HG02840 (cell line): Measurements from ENCODE around the gene GRK4.
"Not testable (repeated sequence)": the region's sequence is repeated elsewhere in the genome, so short reads cannot be mapped to it uniquely, and the experiment has no call there.

Source experiments
- ATAC-seq: cut with Tn5 transposase; IDR thresholded peaks from one replicate; pipeline ENCODE4 v1.9.1; 2021; ENCODE audit warnings: mild to moderate bottlenecking, moderate library complexity, moderate number of reproducible peaks; ENCODE audit not compliant: unreplicated experiment, low FRiP score

Gene GRK4

DNA sequence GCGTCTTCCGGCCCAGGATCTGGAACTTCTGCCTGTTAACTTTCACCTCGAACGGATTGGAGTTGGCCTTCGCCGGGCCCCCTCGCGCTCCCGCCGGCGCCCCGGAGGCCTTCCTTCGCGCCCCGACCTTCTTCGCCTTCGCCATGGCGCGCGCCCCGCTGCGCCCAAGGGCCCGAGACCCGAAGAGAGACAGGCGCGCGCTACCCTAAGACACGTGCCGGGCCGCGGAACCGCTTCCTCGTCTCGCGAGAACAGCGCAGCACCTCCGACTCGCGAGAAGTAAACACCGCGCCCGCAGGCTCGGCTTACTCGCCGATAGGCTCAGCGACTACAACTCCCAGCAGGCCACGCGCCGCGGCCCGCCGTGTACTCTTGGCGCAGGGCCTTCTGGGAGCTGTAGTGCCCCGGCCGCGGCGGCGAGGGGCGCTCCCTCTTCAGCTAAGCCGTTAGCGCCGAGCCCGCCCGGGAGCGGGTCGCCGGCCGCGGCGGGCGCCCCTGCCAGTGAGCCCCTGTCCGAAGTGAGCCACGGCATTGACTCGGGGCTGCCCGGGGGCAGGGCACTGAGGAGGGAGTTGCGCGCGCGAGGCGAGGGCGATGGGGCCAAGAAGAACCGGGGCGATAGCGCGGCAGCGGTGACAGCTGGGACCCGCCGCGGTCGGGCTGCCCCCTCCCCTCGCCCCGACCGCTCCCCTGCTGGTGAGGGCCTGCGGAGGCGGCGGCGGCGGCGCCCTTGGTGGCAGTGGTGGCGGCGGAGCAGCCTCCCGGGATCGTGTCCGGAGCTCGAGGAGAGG lies at the start of gene GRK4, which contains the start of gene NOP14:
GRK4 (plus strand) TSS at position 397 of the 791 bp plus-strand sequence. CDS start 500 bp downstream, outside the sequence.
NOP14 (minus strand) TSS at position 232 of the 791 bp plus-strand sequence; CDS start at position 145, 87 bp downstream.
- peak; percentile 92 for ATAC-seq

DNA sequence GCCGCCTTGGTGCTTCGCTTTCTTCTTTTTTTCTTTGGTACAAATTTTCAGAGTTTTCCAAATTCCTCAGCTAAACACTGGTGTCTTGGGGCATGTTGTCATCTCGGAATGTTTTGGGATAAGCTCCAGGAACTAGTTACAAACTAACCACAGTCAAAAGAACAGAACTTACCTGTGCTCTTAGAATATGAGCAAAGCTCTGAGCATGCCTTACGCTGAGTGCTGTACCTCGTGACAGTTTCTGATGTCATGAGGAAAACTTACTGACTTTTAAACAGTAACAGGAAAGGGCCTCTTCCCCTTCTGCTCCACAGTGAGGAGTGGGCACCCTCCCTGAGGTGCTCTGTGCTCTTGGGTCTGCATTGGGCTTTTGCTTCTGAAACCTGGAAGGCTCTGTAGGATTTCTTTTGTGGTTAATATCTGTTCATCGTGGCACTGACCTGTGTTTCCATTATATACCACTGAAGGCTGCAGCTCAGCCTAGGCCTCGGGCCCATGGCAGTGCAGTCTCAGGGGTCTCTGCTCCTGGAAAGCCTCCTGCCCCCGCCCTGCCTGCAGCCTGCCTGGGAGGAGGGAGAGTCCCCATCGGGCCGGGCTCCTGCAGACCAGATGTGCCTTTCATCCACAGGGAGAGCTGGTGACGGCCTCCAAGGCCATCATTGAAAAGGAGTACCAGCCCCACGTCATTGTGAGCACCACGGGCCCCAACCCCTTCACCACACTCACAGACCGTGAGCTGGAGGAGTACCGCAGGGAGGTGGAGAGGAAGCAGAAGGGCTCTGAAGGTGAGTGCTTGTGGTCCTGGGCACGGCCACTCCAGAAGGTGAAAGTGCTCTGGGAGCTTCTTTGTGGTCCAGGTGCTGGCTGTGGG lies 48.9 kb upstream of the GRK4 start:
- no peak for ATAC-seq

GRCh38 chr4:2915789-2916188 lies 47.6 kb upstream of the GRK4 start:
- ATAC-seq: no peak

- not testable (repeated sequence) for ATAC-seq
These were observed 46.7 kb upstream of the GRK4 start for GRCh38 chr4:2916696-2917095.

DNA sequence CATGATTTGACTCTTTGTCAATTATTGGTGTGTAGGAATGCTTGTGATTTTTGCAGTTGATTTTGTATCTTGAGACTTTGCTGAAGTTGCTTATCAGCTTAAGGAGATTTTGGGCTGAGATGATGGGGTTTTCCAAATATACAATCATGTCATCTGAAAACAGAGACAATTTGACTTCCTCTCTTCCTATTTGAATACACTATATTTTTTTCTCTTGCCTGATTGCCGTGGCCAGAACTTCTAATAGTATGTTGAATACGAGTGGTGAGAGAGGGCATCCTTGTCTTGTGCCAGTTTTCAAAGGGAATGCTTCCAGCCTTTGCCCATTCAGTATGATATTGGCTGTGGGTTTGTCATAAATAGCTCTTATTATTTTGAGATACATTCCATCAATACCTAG lies 45.1 kb upstream of the GRK4 start:
- not testable (repeated sequence) for ATAC-seq

- not testable (repeated sequence) for ATAC-seq
These were observed 44.7 kb upstream of the GRK4 start for GRCh38 chr4:2918714-2919113.

GRCh38 chr4:2922453-2923101 lies 40.8 kb upstream of the GRK4 start:
- ATAC-seq: not testable (repeated sequence)

GRCh38 chr4:2923141-2923551 lies 40.2 kb upstream of the GRK4 start:
- no peak for ATAC-seq

DNA sequence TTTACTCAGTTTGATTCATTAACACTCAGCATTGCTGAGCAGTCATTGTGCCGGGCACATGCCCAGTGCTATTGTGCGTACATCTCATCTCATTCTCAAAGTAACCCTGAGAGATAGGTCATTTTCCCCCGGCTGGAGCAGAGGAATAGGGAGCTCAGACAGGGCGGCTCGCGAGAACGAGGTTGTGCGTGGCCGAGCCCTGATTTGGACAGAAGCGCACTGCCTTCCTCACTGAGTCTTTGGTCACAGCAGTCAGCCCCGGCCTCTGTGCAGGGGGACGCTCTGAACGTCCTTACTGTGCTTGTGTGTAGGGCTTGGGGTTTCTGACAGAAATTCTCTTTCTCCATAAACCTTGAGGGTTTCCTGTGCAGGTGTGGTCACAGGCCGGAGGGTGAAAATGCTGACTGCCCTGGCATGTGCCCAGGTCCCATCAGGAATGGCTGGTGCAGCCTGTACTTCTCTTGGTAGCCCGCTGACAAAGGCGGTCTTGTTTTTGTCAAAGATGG lies 39.6 kb upstream of the GRK4 start:
- ATAC-seq: no peak

GRCh38 chr4:2924286-2924685 lies 39.1 kb upstream of the GRK4 start:
- no peak for ATAC-seq

- ATAC-seq: no peak
These were observed 38.5 kb upstream of the GRK4 start for GRCh38 chr4:2924765-2925301.

DNA sequence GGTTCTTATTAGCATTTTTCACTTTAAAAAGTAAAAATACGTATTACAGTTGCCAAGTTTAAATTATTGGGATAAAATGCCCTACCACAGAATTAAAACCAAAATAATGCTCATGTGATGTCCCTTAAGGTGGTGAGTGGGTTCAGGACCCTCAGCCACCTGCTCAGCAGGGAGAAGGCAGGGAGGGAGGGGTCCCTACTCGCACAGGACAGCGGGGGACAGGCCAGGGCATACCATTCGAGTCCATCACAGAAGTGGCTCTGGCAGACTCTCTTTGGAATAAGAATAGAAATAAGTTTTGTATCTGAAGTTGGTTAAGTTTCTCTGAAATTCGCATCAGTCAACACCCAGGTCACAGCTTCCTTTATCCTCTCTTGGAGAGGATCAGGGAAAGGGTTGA lies 37.9 kb upstream of the GRK4 start:
- no peak for ATAC-seq

DNA sequence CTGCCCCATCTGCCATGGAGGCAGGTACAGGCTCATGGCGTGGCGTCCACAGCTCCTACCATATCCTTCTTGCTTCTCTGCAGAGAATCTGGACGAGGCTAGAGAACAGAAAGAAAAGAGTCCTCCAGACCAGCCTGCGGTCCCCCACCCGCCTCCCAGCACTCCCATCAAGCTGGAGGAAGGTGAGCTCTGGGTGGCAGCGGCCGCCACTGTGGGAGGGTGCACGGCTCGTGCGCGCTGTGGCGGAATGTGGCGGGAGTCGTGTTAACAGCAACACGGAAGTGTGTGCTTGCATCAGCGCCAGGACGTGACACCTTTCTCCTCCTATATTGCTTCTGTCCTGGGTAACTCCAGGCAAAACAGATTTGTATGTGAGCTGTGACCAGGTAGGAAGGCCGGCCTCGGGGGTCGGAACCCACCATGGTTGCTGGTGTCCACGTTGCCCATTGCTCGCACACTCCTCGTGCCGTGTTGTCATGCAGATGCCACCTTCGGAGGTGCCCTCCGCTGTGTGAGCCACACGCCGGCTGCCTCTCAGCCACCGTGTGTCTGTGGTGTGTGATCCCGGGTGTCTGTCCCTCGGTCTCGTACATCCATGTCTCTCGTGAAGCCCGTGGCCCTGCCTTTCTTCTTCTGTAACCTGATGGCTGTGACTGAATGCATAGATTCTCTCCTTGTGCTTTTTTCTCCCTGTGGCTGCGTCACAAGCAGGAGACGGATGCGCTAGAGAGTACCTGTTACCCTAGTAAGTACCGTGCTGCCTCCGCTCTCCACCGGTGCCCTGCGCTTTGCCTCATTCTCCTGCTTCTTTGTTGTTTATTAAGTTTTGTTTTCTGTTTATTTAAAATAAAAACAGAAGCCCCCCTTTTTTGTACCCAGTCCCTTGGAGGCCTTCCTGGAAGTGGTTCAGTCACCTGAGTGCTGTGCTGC lies 37.2 kb upstream of the GRK4 start:
- no peak for ATAC-seq

DNA sequence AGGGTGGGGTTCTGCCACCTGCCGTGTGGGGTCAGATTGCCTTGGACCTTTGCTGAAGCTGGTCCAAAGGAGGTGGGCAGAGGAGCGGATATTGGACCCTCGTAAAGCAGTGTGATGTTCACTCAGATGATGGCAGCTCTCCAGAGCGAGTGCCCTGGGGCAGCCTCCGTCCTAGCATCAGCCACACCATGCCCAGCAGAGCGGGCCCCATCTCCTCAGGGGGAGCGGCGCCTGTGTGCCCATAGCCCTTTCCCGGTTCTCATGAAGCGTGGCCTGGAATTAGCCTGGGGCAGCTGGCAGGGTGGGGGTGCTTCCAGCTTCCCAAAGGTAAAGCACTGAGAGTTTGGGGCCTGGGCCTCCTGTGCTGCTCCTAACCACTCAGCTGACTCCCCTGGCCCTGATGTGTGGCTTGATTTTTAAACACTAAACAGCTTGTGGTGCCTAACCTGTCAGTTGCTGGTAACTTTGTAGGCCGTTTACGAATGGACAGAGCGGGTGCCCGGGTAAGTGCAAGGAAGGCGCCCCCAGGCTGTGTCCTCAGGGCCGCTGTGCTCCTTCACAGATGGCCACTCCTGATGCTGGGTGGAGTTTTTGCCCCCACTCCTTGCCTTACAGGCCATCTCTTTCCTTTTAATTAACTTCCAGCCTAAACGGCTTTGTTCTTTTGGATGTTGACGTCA lies 36.2 kb upstream of the GRK4 start:
- no peak for ATAC-seq

- ATAC-seq: no peak
These were observed 35.7 kb upstream of the GRK4 start for GRCh38 chr4:2927696-2928075.

DNA sequence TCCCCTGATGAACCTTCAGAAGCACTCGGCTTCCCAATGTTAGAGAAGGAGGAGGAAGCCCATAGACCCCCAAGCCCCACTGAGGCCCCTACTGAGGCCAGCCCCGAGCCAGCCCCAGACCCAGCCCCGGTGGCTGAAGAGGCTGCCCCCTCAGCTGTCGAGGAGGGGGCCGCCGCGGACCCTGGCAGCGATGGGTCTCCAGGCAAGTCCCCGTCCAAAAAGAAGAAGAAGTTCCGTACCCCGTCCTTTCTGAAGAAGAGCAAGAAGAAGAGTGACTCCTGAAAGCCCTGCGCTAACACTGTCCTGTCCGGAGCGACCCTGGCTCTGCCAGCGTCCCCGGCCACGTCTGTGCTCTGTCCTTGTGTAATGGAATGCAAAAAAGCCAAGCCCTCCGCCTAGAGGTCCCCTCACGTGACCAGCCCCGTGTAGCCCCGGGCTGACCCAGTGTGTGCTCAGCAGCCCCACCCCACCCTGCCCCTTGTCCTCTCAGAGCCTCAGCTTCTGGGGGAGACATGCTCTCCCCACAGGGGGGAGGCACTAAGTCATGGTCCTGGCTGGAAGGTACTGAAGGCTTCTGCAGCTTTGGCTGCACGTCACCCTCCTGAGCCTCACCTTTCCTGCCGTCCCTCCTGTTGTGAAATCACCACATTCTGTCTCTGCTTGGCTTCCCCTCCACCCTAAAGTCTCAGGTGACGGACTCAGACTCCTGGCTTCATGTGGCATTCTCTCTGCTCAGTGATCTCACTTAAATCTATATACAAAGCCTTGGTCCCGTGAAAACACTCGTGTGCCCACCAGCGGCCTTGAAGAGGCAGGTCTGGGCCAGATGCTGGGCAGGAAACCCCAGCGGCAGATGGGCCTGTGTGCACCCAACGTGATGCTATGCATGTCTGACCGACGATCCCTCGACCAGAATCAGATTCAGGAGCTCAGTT lies 34.9 kb upstream of the GRK4 start:
- ATAC-seq: no peak

- no peak for ATAC-seq
These were observed 33.9 kb upstream of the GRK4 start for GRCh38 chr4:2929469-2929868.
